ENCODE results near the gene ZW10. TPM values are rescaled to one million over a fixed set of nuclear protein-coding genes. Genes with fewer than 3 reads are reported as not detected.

Gene ZW10
- polyA plus RNA-seq, 3 donors, result 24.5 to 26.7 (median 25.3) TPM

GRCh38 chr11:113698515-113698914 lies 75.0 kb downstream of the ZW10 start:
- no peak for DNase-seq (ENCODE audit: low read depth in 3 of 3, low spot score in 2 of 3)

- no peak for DNase-seq (ENCODE audit: low read depth in 3 of 3, low spot score in 2 of 3)
Observed at GRCh38 chr11:113697756-113698407, 75.6 kb downstream of the ZW10 start.

DNA sequence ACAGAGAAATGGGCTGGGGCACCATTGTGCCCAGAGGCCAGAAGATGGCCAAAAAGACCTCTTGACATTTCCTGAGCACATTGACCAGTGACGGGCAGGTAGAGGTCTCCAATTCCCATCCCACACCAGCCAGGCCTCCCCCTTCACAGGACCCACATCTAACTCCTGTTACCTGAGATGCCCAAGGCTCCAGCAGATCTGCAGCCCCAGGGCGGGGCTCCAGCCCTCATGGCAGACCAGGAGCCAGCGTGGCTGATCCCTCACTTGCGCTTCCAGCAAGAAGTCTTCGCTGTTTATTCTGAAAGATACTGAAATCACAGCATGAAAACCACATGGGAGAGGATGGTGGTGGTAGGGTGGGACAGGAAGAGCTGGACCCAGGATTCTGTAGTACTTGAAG lies 76.4 kb downstream of the ZW10 start:
- DNase-seq (ENCODE audit: low read depth in 3 of 3, low spot score in 2 of 3), result no peak

GRCh38 chr11:113695207-113695606 lies 78.3 kb downstream of the ZW10 start:
- no peak for DNase-seq (ENCODE audit: low read depth in 3 of 3, low spot score in 2 of 3)

DNA sequence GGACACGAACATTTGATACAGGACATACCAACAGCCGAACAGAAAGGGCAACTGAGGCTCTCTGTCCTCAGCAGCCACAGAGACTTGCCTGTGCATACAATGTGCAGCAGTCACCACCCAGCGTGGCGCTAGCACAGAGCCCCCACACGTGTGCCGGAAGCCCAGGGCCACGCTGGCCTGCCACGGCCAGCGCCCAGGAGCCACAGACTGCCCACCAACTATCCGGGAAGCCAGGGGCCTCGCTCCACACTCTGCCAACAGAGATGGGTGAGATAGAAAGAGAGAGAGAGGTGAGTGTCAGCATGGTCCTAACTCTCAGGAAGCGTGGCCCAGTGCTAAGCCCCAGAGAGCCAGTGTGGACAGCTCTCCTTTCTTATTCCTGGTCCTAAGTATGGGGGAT lies 79.1 kb downstream of the ZW10 start:
- DNase-seq (ENCODE audit: low read depth in 3 of 3, low spot score in 2 of 3), result no peak

GRCh38 chr11:113693030-113693429 lies 80.5 kb downstream of the ZW10 start:
- DNase-seq (ENCODE audit: low read depth in 3 of 3, low spot score in 2 of 3), result no peak

GRCh38 chr11:113690619-113691569 lies 82.6 kb downstream of the ZW10 start:
- DNase-seq (ENCODE audit: low read depth in 3 of 3, low spot score in 2 of 3), result no peak

- no peak for DNase-seq (ENCODE audit: low read depth in 3 of 3, low spot score in 2 of 3)
Observed at GRCh38 chr11:113689768-113690618, 83.5 kb downstream of the ZW10 start.

DNA sequence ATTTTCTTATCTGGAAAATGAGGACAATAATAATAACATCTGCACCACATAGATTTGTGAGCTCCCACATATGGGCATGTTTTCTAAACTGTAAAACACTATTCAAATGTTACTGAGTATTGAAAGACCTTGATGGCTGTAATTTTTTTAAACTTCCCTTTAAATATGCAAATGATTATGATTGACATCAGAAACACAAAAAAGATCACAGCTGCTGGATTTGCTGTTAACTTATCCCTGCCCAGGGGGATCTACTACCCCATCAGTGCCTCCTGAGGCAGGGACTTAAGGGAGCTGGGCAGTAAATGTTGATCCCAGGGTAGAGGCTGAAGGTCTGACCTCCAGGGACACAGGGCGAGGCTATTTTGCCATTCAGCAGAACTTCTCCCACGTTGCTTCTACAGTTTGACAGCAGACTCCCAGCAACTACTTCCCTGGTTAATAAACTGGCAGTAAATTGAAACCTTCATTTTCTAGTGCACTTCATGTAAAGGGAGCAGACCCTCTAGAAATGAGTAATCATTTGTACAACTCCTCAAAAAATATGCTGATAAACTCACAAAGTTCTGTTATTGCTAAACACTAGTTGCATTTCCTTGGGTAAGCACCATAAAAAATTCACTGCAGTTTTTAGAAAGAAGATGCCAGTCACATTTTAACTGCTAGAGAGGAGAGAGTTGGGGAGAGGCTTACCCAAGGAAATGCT lies 87.7 kb downstream of the ZW10 start:
- DNase-seq (ENCODE audit: low read depth in 3 of 3, low spot score in 2 of 3), result no peak

DNA sequence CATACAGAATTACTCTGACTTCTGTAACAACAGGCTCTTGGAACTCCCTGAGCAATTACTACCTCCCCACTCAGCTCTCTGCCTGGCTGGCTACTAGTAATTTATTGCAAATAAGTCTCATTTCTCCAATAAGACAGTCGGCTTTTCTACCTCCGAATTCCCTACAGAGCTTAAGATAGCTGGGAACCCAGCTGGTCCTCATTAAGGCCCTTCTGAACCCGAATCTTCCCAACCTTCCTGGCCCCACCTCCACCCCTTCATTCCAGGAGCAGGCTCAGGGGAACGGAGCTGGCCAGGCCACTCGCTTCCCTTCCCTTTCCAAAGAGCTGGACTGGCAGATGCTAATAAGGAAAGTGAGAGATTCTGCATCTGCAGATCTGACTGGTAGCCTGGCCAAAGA lies 89.0 kb downstream of the ZW10 start:
- no peak for DNase-seq (ENCODE audit: low read depth in 3 of 3, low spot score in 2 of 3)

- no peak for DNase-seq (ENCODE audit: low read depth in 3 of 3, low spot score in 2 of 3)
Observed at GRCh38 chr11:113683481-113684046, 89.9 kb downstream of the ZW10 start.

Other genes starting within 250 kb of the ZW10 start
- gene TMPRSS5, start 67.4 kb downstream of the ZW10 start, polyA plus RNA-seq (ENCODE audit: insufficient read length in 3 of 3), result 1 to 10 TPM in 1 of 3 donors, under 1 TPM in 2; 0.43 to 1.0 (median 0.69) TPM
- gene CLDN25, start 6.1 kb upstream of the ZW10 start, polyA plus RNA-seq (ENCODE audit: insufficient read length in 3 of 3), result not detected
- gene USP28, start 101.9 kb upstream of the ZW10 start, polyA plus RNA-seq (ENCODE audit: insufficient read length in 3 of 3), result 10 to 100 TPM; 38.2 to 48.2 (median 44.7) TPM
- under 1 TPM in 2 of 3 donors, not detected in 1; 0.08 to 0.12 TPM for gene HTR3B, start 131.1 kb upstream of the ZW10 start, polyA plus RNA-seq (ENCODE audit: insufficient read length in 3 of 3)
- under 1 TPM in 1 of 3 donors, not detected in 2; 0.13 TPM for gene HTR3A, start 201.4 kb upstream of the ZW10 start, polyA plus RNA-seq (ENCODE audit: insufficient read length in 3 of 3)